HL-60 (cell line): ENCODE measurements around the gene WWOX.

Experiments used
- DNase-seq, 2 experiments: peaks; one replicate each; pipeline ENCODE4 v3.0.0-alpha.2; 2010 to 2020; ENCODE audit warnings: low read depth in 1 of 2, low spot score in 1 of 2
- H3K27ac ChIP-seq: fragments of 250-450 bp; sonication (Bioruptor Pico); replicated peaks from 2 replicates; pipeline ENCODE4 v1.5.1; 2020; ENCODE audit warnings: mild to moderate bottlenecking, moderate library complexity
- H3K27me3 ChIP-seq: fragments of 250-450 bp; sonication (Bioruptor Pico); 2 replicates; pipeline ENCODE4 v1.5.1; 2021; ENCODE audit warnings: mild to moderate bottlenecking, moderate library complexity; ENCODE audit not compliant: insufficient read depth, poor library complexity, severe bottlenecking
- H3K4me3 ChIP-seq: replicated peaks from 2 replicates; pipeline ENCODE4 v1.5.1; 2011; ENCODE audit warnings: mild to moderate bottlenecking, control low read depth, low read length; ENCODE audit not compliant: insufficient read depth
- GABPA ChIP-seq: IDR thresholded peaks from 2 replicates; pipeline ENCODE4 v1.6.1; 2012; ENCODE audit warnings: low read depth
- POLR2AphosphoS5 ChIP-seq: IDR thresholded peaks from 2 replicates; pipeline ENCODE4 v1.6.1; 2012; ENCODE audit warnings: low read depth
- SPI1 ChIP-seq: IDR thresholded peaks from 2 replicates; pipeline ENCODE4 v1.6.1; 2012; ENCODE audit warnings: low read depth, mild to moderate bottlenecking, borderline replicate concordance
- TF ChIP-seq, protein P1 (sequence below): IDR thresholded peaks from one replicate; pipeline ENCODE4 v1.5.1; 2011; ENCODE audit warnings: low read length, control low read depth, inconsistent platforms; ENCODE audit not compliant: insufficient read depth
- TF ChIP-seq, protein P2 (sequence below): IDR thresholded peaks from 2 replicates; pipeline ENCODE4 v1.6.1; 2012; ENCODE audit warnings: low read depth; ENCODE audit not compliant: insufficient replicate concordance

The WWOX gene

GRCh38 chr16:78659668-78660217 is 560.3 kb downstream of the WWOX start:
- no peak for TF ChIP-seq GABPA
- no peak for TF ChIP-seq SPI1
- TF ChIP-seq POLR2AphosphoS5: no peak
- TF ChIP-seq, protein P1, sequence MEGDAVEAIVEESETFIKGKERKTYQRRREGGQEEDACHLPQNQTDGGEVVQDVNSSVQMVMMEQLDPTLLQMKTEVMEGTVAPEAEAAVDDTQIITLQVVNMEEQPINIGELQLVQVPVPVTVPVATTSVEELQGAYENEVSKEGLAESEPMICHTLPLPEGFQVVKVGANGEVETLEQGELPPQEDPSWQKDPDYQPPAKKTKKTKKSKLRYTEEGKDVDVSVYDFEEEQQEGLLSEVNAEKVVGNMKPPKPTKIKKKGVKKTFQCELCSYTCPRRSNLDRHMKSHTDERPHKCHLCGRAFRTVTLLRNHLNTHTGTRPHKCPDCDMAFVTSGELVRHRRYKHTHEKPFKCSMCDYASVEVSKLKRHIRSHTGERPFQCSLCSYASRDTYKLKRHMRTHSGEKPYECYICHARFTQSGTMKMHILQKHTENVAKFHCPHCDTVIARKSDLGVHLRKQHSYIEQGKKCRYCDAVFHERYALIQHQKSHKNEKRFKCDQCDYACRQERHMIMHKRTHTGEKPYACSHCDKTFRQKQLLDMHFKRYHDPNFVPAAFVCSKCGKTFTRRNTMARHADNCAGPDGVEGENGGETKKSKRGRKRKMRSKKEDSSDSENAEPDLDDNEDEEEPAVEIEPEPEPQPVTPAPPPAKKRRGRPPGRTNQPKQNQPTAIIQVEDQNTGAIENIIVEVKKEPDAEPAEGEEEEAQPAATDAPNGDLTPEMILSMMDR: no peak
- TF ChIP-seq, protein P2, sequence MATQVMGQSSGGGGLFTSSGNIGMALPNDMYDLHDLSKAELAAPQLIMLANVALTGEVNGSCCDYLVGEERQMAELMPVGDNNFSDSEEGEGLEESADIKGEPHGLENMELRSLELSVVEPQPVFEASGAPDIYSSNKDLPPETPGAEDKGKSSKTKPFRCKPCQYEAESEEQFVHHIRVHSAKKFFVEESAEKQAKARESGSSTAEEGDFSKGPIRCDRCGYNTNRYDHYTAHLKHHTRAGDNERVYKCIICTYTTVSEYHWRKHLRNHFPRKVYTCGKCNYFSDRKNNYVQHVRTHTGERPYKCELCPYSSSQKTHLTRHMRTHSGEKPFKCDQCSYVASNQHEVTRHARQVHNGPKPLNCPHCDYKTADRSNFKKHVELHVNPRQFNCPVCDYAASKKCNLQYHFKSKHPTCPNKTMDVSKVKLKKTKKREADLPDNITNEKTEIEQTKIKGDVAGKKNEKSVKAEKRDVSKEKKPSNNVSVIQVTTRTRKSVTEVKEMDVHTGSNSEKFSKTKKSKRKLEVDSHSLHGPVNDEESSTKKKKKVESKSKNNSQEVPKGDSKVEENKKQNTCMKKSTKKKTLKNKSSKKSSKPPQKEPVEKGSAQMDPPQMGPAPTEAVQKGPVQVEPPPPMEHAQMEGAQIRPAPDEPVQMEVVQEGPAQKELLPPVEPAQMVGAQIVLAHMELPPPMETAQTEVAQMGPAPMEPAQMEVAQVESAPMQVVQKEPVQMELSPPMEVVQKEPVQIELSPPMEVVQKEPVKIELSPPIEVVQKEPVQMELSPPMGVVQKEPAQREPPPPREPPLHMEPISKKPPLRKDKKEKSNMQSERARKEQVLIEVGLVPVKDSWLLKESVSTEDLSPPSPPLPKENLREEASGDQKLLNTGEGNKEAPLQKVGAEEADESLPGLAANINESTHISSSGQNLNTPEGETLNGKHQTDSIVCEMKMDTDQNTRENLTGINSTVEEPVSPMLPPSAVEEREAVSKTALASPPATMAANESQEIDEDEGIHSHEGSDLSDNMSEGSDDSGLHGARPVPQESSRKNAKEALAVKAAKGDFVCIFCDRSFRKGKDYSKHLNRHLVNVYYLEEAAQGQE: no peak
- Histone ChIP-seq H3K4me3 (no peak overlapping the region), H3K27me3 (no peaks in the 10 kb centered on the region), H3K27ac (no peak overlapping the region)
- no peak for DNase-seq

GRCh38 chr16:78660795-78661194 is 561.3 kb downstream of the WWOX start:
- H3K27me3 ChIP-seq: no peaks in the 10 kb centered on the region
- DNase-seq: no peak
- H3K27ac ChIP-seq: no peak overlapping the region
- TF ChIP-seq, protein P1: no peak
- no peak for TF ChIP-seq GABPA
- TF ChIP-seq, protein P2: no peak
- TF ChIP-seq SPI1: no peak
- no peak for TF ChIP-seq POLR2AphosphoS5
- no peak overlapping the region for H3K4me3 ChIP-seq

- Histone ChIP-seq H3K4me3 (no peak overlapping the region), H3K27ac (no peak overlapping the region), H3K27me3 (no peaks in the 10 kb centered on the region)
- no peak for DNase-seq
- TF ChIP-seq POLR2AphosphoS5: no peak
- TF ChIP-seq GABPA: no peak
- TF ChIP-seq, protein P2: no peak
- TF ChIP-seq SPI1: no peak
- TF ChIP-seq, protein P1: no peak
Measured at GRCh38 chr16:78663690-78664089, 564.2 kb downstream of the WWOX start.
